H9 (cell line): ENCODE measurements around the gene RABGAP1. TPM values are rescaled to one million over a fixed set of nuclear protein-coding genes. Genes with fewer than 3 reads are reported as not detected.

Source experiments
- DNase-seq: peaks from one replicate; pipeline ENCODE4 v3.0.0-alpha.2; 2017
- H2AFZ ChIP-seq: one replicate; pipeline ENCODE4 v1.6.1; 2013; ENCODE audit warnings: mild to moderate bottlenecking, low read length, control low read depth, moderate library complexity
- H2AK5ac ChIP-seq: 2 replicates; pipeline ENCODE4 v1.6.1; 2013; ENCODE audit warnings: low read length, control low read depth, mixed read lengths; ENCODE audit not compliant: insufficient read length
- H2BK120ac ChIP-seq: one replicate; pipeline ENCODE4 v1.6.1; 2013; ENCODE audit warnings: low read depth, mild to moderate bottlenecking, low read length, control low read depth, inconsistent platforms; ENCODE audit not compliant: poor library complexity, severe bottlenecking
- H2BK12ac ChIP-seq: 2 replicates; pipeline ENCODE4 v1.6.1; 2013; ENCODE audit warnings: low read length, control low read depth, mixed read lengths, low read depth; ENCODE audit not compliant: insufficient read length
- H2BK15ac ChIP-seq: 2 replicates; pipeline ENCODE4 v1.6.1; 2013; ENCODE audit warnings: low read depth, low read length, control low read depth
- H2BK20ac ChIP-seq: one replicate; pipeline ENCODE4 v1.6.1; 2013; ENCODE audit warnings: low read depth, mild to moderate bottlenecking, low read length, control low read depth, inconsistent platforms; ENCODE audit not compliant: poor library complexity, severe bottlenecking
- H2BK5ac ChIP-seq: 2 replicates; pipeline ENCODE4 v1.6.1; 2013; ENCODE audit warnings: low read length, control low read depth, mixed read lengths; ENCODE audit not compliant: insufficient read length
- H3K14ac ChIP-seq: 2 replicates; pipeline ENCODE4 v1.6.1; 2013; ENCODE audit warnings: low read length, control low read depth; ENCODE audit not compliant: insufficient read depth
- H3K18ac ChIP-seq: 2 replicates; pipeline ENCODE4 v1.6.1; 2013; ENCODE audit warnings: low read depth, mild to moderate bottlenecking, mixed read lengths, low read length, control low read depth; ENCODE audit not compliant: insufficient read length
- H3K23ac ChIP-seq: 2 replicates; pipeline ENCODE4 v1.6.1; 2013; ENCODE audit warnings: low read length, control low read depth, mixed read lengths, low read depth; ENCODE audit not compliant: insufficient read length
- H3K23me2 ChIP-seq: 2 replicates; pipeline ENCODE4 v1.6.1; 2013; ENCODE audit warnings: low read depth, mild to moderate bottlenecking, mixed read lengths, low read length, control low read depth; ENCODE audit not compliant: insufficient read length, poor library complexity, severe bottlenecking
- H3K27ac ChIP-seq: 2 replicates; pipeline ENCODE4 v1.5.1; 2013; ENCODE audit warnings: low read length, control low read depth, mixed read lengths, low read depth; ENCODE audit not compliant: insufficient read length
- H3K27me3 ChIP-seq: 2 replicates; pipeline ENCODE4 v1.6.1; 2013; ENCODE audit warnings: low read length, control low read depth, inconsistent platforms; ENCODE audit not compliant: insufficient read depth
- H3K4ac ChIP-seq: 2 replicates; pipeline ENCODE4 v1.6.1; 2013; ENCODE audit warnings: low read depth, mild to moderate bottlenecking, control low read depth, inconsistent platforms, low read length, moderate library complexity
- H3K4me1 ChIP-seq: 2 replicates; pipeline ENCODE4 v1.6.1; 2013; ENCODE audit warnings: low read length, control low read depth, inconsistent platforms; ENCODE audit not compliant: insufficient read depth
- H3K4me2 ChIP-seq: 2 replicates; pipeline ENCODE4 v1.6.1; 2013; ENCODE audit warnings: low read length, control low read depth, mixed read lengths; ENCODE audit not compliant: insufficient read length, insufficient read depth
- H3K56ac ChIP-seq: 2 replicates; pipeline ENCODE4 v1.6.1; 2013; ENCODE audit warnings: low read depth, mild to moderate bottlenecking, mixed read lengths, low read length, control low read depth; ENCODE audit not compliant: insufficient read length
- H3K79me1 ChIP-seq: 2 replicates; pipeline ENCODE4 v1.6.1; 2013; ENCODE audit warnings: low read depth, mild to moderate bottlenecking, moderate library complexity, low read length, control low read depth, inconsistent platforms; ENCODE audit not compliant: insufficient read depth, poor library complexity, severe bottlenecking
- H3K79me2 ChIP-seq: 2 replicates; pipeline ENCODE4 v1.6.1; 2013; ENCODE audit warnings: low read length, control low read depth, inconsistent platforms; ENCODE audit not compliant: insufficient read depth
- H3K9ac ChIP-seq: 2 replicates; pipeline ENCODE4 v1.6.1; 2013; ENCODE audit warnings: low read length, control low read depth, mixed read lengths; ENCODE audit not compliant: insufficient read length; ENCODE audit errors: extremely low read depth
- H3K9me3 ChIP-seq: one replicate; pipeline ENCODE4 v1.6.1; 2013; ENCODE audit warnings: low read depth, low read length, inconsistent platforms; ENCODE audit not compliant: control insufficient read depth
- H3T11ph ChIP-seq: one replicate; pipeline ENCODE4 v1.6.1; 2013; ENCODE audit warnings: mild to moderate bottlenecking, low read length, control low read depth, inconsistent platforms
- H4K20me1 ChIP-seq: one replicate; pipeline ENCODE4 v1.6.1; 2013; ENCODE audit not compliant: control insufficient read depth, insufficient read length, insufficient read depth
- H4K5ac ChIP-seq: 2 replicates; pipeline ENCODE4 v1.6.1; 2013; ENCODE audit warnings: low read depth, mild to moderate bottlenecking, mixed read lengths, low read length, control low read depth; ENCODE audit not compliant: insufficient read length
- H4K8ac ChIP-seq: replicated peaks from 2 replicates; pipeline ENCODE4 v1.6.1; 2013; ENCODE audit warnings: low read length, control low read depth, mixed read lengths, low read depth; ENCODE audit not compliant: insufficient read length
- H4K91ac ChIP-seq: 2 replicates; pipeline ENCODE4 v1.6.1; 2013; ENCODE audit warnings: low read depth, mild to moderate bottlenecking, moderate library complexity, mixed read lengths, low read length, control low read depth; ENCODE audit not compliant: insufficient read length
- H3K27ac Mint-ChIP-seq, 3 experiments: 2 replicates in 2 of 3; 3 replicates in 1 of 3; pipeline ENCODE4 v1.8.0; 2020 to 2021; ENCODE audit warnings: mixed read lengths in 3 of 3, mild to moderate bottlenecking in 1 of 3, moderate library complexity in 1 of 3
- H3K27me3 Mint-ChIP-seq: 2 replicates; pipeline ENCODE4 v1.8.0; 2021; ENCODE audit warnings: low read depth, mild to moderate bottlenecking, moderate library complexity, mixed read lengths
- H3K36me3 Mint-ChIP-seq, 3 experiments: 2 replicates in 2 of 3; 3 replicates in 1 of 3; pipeline ENCODE4 v1.8.0; 2020 to 2021; ENCODE audit warnings: low read depth in 3 of 3, mixed read lengths in 3 of 3; ENCODE audit not compliant: insufficient read depth in 1 of 3
- H3K4me1 Mint-ChIP-seq, 2 experiments: 2 replicates each; pipeline ENCODE4 v1.8.0; 2020; ENCODE audit warnings: mixed read lengths in 2 of 2
- H3K4me3 Mint-ChIP-seq, 2 experiments: 2 replicates in 1 of 2; 3 replicates in 1 of 2; pipeline ENCODE4 v1.8.0; 2020 to 2021; ENCODE audit warnings: mild to moderate bottlenecking in 2 of 2, mixed read lengths in 2 of 2, moderate library complexity in 1 of 2
- H3K9me3 Mint-ChIP-seq, 2 experiments: 2 replicates in 1 of 2; 3 replicates in 1 of 2; pipeline ENCODE4 v1.8.0; 2020; ENCODE audit warnings: mild to moderate bottlenecking in 2 of 2, mixed read lengths in 2 of 2, moderate library complexity in 1 of 2
- CTCF ChIP-seq: fragments of 200-600 bp; sonication (generic); conservative IDR thresholded peaks from 3 replicates; pipeline ENCODE4 v1.8.0; 2021; ENCODE audit warnings: antibody characterized with exemption, mild to moderate bottlenecking
- WGBS: extraction: QIAGEN DNeasy Blood & Tissue Kit; methylation state at CpG from one replicate; pipeline ENCODE4 v1.1.7; 2013; ENCODE audit warnings: missing lambda C conversion rate, low lambda C conversion rate, mixed read lengths; ENCODE audit not compliant: insufficient read length; ENCODE audit errors: extremely low coverage; 5-methylcytosine and 5-hydroxymethylcytosine counted together
- total RNA-seq: library from RNA; stranded (reverse); gene quantifications from 2 replicates; pipeline ENCODE4 v1.2.1, GENCODE V29; 2021

The RABGAP1 gene
- total RNA-seq, 1 experiment from 2014 or later, result 31.6 TPM

- no peak overlapping the region for H3K14ac ChIP-seq
- H3K56ac ChIP-seq, result no peak overlapping the region
- DNase-seq, result no peak
- H2BK120ac ChIP-seq, result no peak overlapping the region
- WGBS, result no CpG with 5 or more reads among the region's 5 CpGs
- H3K23ac ChIP-seq, result no peak overlapping the region
- Mint-ChIP-seq H3K4me3 (peak overlapping the region; percentile 14 to 62; a peak in 3 of 5 replicates), H3K4me1 (peaks cover 49 to 57% of the 10 kb centered on the region in 2 experiments), H3K9me3 (no peaks in the 10 kb centered on the region), H3K27me3 (no peaks in the 10 kb centered on the region), H3K27ac (peak overlapping the region; percentile 9 to 96 (median 89)), H3K36me3 (peaks cover under 1 to 38% (median 30%) of the 10 kb centered on the region in 3 experiments; a peak in 6 of 7 replicates)
- no peak overlapping the region for H2AK5ac ChIP-seq
- no peaks in the 10 kb centered on the region for H4K20me1 ChIP-seq
- H3K27me3 ChIP-seq, result no peaks in the 10 kb centered on the region
- no peak overlapping the region for H3K4ac ChIP-seq
- H2AFZ ChIP-seq, result no peak overlapping the region
- H2BK15ac ChIP-seq, result no peak overlapping the region
- H3K79me2 ChIP-seq, result no peaks in the 10 kb centered on the region
- H2BK12ac ChIP-seq, result no peak overlapping the region
- no peak overlapping the region for H4K8ac ChIP-seq
- no peaks in the 10 kb centered on the region for H3K79me1 ChIP-seq
- no peak overlapping the region for H2BK20ac ChIP-seq
- no peak overlapping the region for H2BK5ac ChIP-seq
- H3K23me2 ChIP-seq, result no peaks in the 10 kb centered on the region
- H3T11ph ChIP-seq, result no peak overlapping the region
- H3K4me2 ChIP-seq, result peak overlapping the region; percentile 23
- H3K18ac ChIP-seq, result no peak overlapping the region
- no peak overlapping the region for H4K91ac ChIP-seq
- peaks cover 11% of the 10 kb centered on the region; the same call in 1 of the 2 replicates for H3K4me1 ChIP-seq
- no peaks in the 10 kb centered on the region for H3K9me3 ChIP-seq
- peak overlapping the region; percentile 30 for H3K27ac ChIP-seq
- H3K9ac ChIP-seq, result no peak overlapping the region
- no peak overlapping the region for H4K5ac ChIP-seq
- no peak for TF ChIP-seq CTCF
Observed at GRCh38 chr9:123073441-123073840, 132.6 kb downstream of the RABGAP1 start.
